Hepatocyte (in vitro differentiated cells): Measurements from ENCODE around the gene TCEA3. TPM values are rescaled to one million over a fixed set of nuclear protein-coding genes. Genes with fewer than 3 reads are reported as not detected.
A peak's percentile ranks its signal among the peaks of the same experiment; 100 is the strongest.
"Not testable (repeated sequence)": the region's sequence is repeated elsewhere in the genome, so short reads cannot be mapped to it uniquely, and the experiment has no call there.

Experiments used
- DNase-seq: peaks from one replicate; pipeline ENCODE4 v3.0.0-alpha.2; 2016; ENCODE audit warnings: low spot score
- H2AFZ ChIP-seq: fragments of 200-600 bp; sonication (generic); 2 replicates; pipeline ENCODE4 v1.6.0; 2016; ENCODE audit warnings: antibody characterized with exemption, mild to moderate bottlenecking
- H3K27ac ChIP-seq: fragments of 200-600 bp; sonication (generic); 2 replicates; pipeline ENCODE4 v1.5.1; 2016; ENCODE audit warnings: mild to moderate bottlenecking
- H3K27me3 ChIP-seq: fragments of 200-600 bp; sonication (generic); 2 replicates; pipeline ENCODE4 v1.6.1; 2016
- H3K36me3 ChIP-seq: fragments of 200-600 bp; sonication (generic); replicated peaks from 2 replicates; pipeline ENCODE4 v1.5.1; 2016; ENCODE audit warnings: low read depth; ENCODE audit not compliant: insufficient read depth
- H3K4me1 ChIP-seq: fragments of 200-600 bp; sonication (generic); 2 replicates; pipeline ENCODE4 v1.5.1; 2016; ENCODE audit warnings: mild to moderate bottlenecking, moderate library complexity; ENCODE audit not compliant: insufficient read depth
- H3K4me2 ChIP-seq: fragments of 200-600 bp; sonication (generic); 2 replicates; pipeline ENCODE4 v1.6.0; 2016
- H3K4me3 ChIP-seq: fragments of 200-600 bp; sonication (generic); 2 replicates; pipeline ENCODE4 v1.5.1; 2016; ENCODE audit warnings: mild to moderate bottlenecking
- H3K79me2 ChIP-seq: fragments of 200-600 bp; sonication (generic); 2 replicates; pipeline ENCODE4 v1.6.0; 2017; ENCODE audit warnings: mild to moderate bottlenecking
- H3K9me2 ChIP-seq: fragments of 200-600 bp; sonication (generic); replicated peaks from 2 replicates; pipeline ENCODE4 v1.6.0; 2017; ENCODE audit warnings: mild to moderate bottlenecking; ENCODE audit not compliant: insufficient read depth
- H3K9me3 ChIP-seq: fragments of 200-600 bp; sonication (generic); 2 replicates; pipeline ENCODE4 v1.5.1; 2016; ENCODE audit warnings: low read depth, mild to moderate bottlenecking
- H4K20me1 ChIP-seq: fragments of 200-600 bp; sonication (generic); 2 replicates; pipeline ENCODE4 v1.6.0; 2016; ENCODE audit warnings: mild to moderate bottlenecking; ENCODE audit not compliant: insufficient read depth, poor library complexity, severe bottlenecking
- EZH2 ChIP-seq: fragments of 200-600 bp; sonication (generic); IDR thresholded peaks from 2 replicates; pipeline ENCODE4 v1.6.1; 2016; ENCODE audit warnings: antibody characterized with exemption, mild to moderate bottlenecking, borderline replicate concordance
- EZH2phosphoT487 ChIP-seq: fragments of 200-600 bp; sonication (generic); IDR thresholded peaks from one replicate; pipeline ENCODE4 v1.6.1; 2018; ENCODE audit warnings: antibody characterized with exemption, mild to moderate bottlenecking, low read depth, moderate library complexity; ENCODE audit not compliant: unreplicated experiment, severe bottlenecking
- WGBS: methylation state at CpG from one replicate; pipeline ENCODE4 v1.1.6; 2016; ENCODE audit warnings: low lambda C conversion rate; ENCODE audit errors: missing lambda C conversion rate; 5-methylcytosine and 5-hydroxymethylcytosine counted together
- polyA plus RNA-seq: library from polyadenylated mRNA; unstranded; fragments of >200 nt; fragmentation: Nextera tagmentation; extraction: Ambion mirVana; gene quantifications from 2 replicates; pipeline ENCODE4 v1.2.1, GENCODE V29; 2016
- total RNA-seq: library from RNA; depleted of rRNA; stranded (reverse); fragments of >200 nt; gene quantifications from 2 replicates; pipeline ENCODE4 v1.2.3, GENCODE V29; 2014
- TF ChIP-seq, protein P1 (sequence below): fragments of 200-600 bp; sonication (generic); IDR thresholded peaks from 2 replicates; pipeline ENCODE4 v1.5.1; 2016; ENCODE audit warnings: antibody characterized with exemption, mild to moderate bottlenecking; ENCODE audit not compliant: poor library complexity

TCEA3 gene
- total and polyA plus RNA-seq, 2 experiments from 2014 or later = 30.2 to 31.2 TPM

- no peak for DNase-seq
- Histone ChIP-seq H3K36me3 (no peaks in the 10 kb centered on the region), H3K27me3 (no peaks in the 10 kb centered on the region), H3K4me2 (no peak overlapping the region), H4K20me1 (no peaks in the 10 kb centered on the region), H3K4me1 (no peaks in the 10 kb centered on the region), H3K27ac (no peak overlapping the region), H3K9me2 (no peaks in the 10 kb centered on the region), H3K79me2 (no peaks in the 10 kb centered on the region), H2AFZ (no peak overlapping the region), H3K4me3 (no peak overlapping the region), H3K9me3 (no peaks in the 10 kb centered on the region)
- WGBS = 91% methylated on average over 8 of the region's 8 CpGs
- no peak for TF ChIP-seq EZH2phosphoT487
- no peak for TF ChIP-seq EZH2
- TF ChIP-seq, protein P1, sequence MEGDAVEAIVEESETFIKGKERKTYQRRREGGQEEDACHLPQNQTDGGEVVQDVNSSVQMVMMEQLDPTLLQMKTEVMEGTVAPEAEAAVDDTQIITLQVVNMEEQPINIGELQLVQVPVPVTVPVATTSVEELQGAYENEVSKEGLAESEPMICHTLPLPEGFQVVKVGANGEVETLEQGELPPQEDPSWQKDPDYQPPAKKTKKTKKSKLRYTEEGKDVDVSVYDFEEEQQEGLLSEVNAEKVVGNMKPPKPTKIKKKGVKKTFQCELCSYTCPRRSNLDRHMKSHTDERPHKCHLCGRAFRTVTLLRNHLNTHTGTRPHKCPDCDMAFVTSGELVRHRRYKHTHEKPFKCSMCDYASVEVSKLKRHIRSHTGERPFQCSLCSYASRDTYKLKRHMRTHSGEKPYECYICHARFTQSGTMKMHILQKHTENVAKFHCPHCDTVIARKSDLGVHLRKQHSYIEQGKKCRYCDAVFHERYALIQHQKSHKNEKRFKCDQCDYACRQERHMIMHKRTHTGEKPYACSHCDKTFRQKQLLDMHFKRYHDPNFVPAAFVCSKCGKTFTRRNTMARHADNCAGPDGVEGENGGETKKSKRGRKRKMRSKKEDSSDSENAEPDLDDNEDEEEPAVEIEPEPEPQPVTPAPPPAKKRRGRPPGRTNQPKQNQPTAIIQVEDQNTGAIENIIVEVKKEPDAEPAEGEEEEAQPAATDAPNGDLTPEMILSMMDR = no peak
Observed at GRCh38 chr1:23383577-23384311, 40.8 kb downstream of the TCEA3 start.

GRCh38 chr1:23381233-23381885, 43.2 kb downstream of the TCEA3 start:
- H3K36me3 ChIP-seq = no peaks in the 10 kb centered on the region
- H3K27me3 ChIP-seq = no peaks in the 10 kb centered on the region
- H3K27ac ChIP-seq = peak overlapping the region; percentile 33
- H3K79me2 ChIP-seq = no peaks in the 10 kb centered on the region
- no peak overlapping the region for H2AFZ ChIP-seq
- H3K4me2 ChIP-seq = no peak overlapping the region
- peaks cover 5% of the 10 kb centered on the region for H3K4me1 ChIP-seq
- WGBS = 83% methylated on average over 5 of the region's 5 CpGs
- no peaks in the 10 kb centered on the region for H3K9me3 ChIP-seq
- no peaks in the 10 kb centered on the region for H3K9me2 ChIP-seq
- H3K4me3 ChIP-seq = no peak overlapping the region
- H4K20me1 ChIP-seq = no peaks in the 10 kb centered on the region
- no peak for TF ChIP-seq EZH2phosphoT487
- TF ChIP-seq, protein P1 = no peak
- TF ChIP-seq EZH2 = no peak
- no peak for DNase-seq

DNA sequence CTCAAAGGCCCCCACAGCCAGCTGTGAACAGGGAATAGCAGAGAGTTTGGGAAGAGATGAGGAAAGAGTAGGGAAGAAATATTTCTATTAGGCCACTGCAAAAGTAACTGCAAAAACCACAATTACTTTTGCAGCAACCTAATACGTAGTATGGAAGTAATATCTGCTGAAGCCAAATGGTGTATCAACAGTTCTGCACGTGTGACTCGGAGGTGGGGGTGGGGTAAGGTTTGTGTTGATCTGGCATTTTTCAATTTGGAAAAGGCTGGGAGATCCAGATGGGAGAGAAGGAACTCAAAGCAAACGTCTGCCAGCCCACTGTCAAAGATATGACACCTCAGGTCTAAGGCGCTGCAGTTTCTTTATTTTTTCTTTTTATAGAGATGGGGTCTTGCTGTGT, 43.8 kb downstream of the TCEA3 start:
- no peaks in the 10 kb centered on the region for H4K20me1 ChIP-seq
- no peaks in the 10 kb centered on the region for H3K36me3 ChIP-seq
- no peak for DNase-seq
- WGBS = 57% methylated on average over 5 of the region's 5 CpGs
- H3K27ac ChIP-seq = no peak overlapping the region
- no peak overlapping the region for H2AFZ ChIP-seq
- H3K27me3 ChIP-seq = no peaks in the 10 kb centered on the region
- H3K4me1 ChIP-seq = peaks cover 5% of the 10 kb centered on the region
- TF ChIP-seq, protein P1 = no peak
- no peak for TF ChIP-seq EZH2
- no peak for TF ChIP-seq EZH2phosphoT487
- H3K79me2 ChIP-seq = no peaks in the 10 kb centered on the region
- H3K4me2 ChIP-seq = no peak overlapping the region
- no peaks in the 10 kb centered on the region for H3K9me3 ChIP-seq
- H3K4me3 ChIP-seq = no peak overlapping the region
- no peaks in the 10 kb centered on the region for H3K9me2 ChIP-seq

DNA sequence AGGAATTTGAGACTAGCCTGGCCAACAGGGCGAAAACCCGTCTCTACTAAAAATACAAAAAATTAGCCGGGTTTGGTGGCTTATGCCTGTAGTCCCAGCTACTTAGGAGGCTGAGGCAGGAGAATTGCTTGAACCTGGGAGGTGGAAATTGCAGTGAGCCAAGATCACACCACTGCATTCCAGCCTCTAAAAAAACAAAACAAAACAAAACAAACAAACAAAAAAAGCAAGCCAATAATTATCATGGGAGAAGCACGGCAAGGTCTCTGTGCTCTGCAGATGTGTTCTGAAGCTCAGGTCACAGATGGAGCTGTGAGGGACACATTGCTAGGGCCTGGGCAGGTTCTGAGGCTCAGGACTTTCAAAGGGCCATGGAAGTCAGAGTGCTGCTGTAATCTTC, 44.3 kb downstream of the TCEA3 start:
- not testable (repeated sequence) for DNase-seq, H3K79me2 ChIP-seq, H3K4me3 ChIP-seq, H3K9me2 ChIP-seq, H3K9me3 ChIP-seq, H3K27me3 ChIP-seq, H3K36me3 ChIP-seq, H2AFZ ChIP-seq, H3K4me1 ChIP-seq, H4K20me1 ChIP-seq, H3K27ac ChIP-seq, H3K4me2 ChIP-seq
- 68% methylated on average over 4 of the region's 4 CpGs for WGBS
